HG02798 (cell line): ENCODE data around the gene DYRK3.
"Not testable (repeated sequence)": the region's sequence is repeated elsewhere in the genome, so short reads cannot be mapped to it uniquely, and the experiment has no call there.

Experiments used
- ATAC-seq: cut with Tn5 transposase; IDR thresholded peaks from one replicate; pipeline ENCODE4 v1.9.1; 2021; ENCODE audit warnings: mild to moderate bottlenecking; ENCODE audit not compliant: unreplicated experiment, poor library complexity

DYRK3 gene

DNA sequence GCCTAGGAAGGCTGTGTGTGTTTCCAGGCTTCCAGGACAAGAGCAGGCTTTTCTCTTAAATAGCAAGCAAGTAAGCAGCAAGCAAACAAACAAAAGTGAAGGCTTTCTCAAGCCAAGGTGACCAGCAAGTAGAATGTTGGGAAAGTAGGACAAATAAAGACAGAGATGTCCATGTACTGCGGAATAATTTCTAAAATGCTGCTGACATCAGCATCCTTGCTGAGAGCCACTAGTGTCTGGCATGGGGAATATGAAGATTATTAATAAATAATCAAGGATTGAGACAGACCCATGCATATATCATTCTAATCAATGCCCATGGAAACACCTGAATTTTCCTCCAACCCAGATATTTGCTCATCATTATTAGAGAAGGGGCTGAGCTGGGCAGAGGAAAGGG lies 6.4 kb upstream of the DYRK3 start:
- ATAC-seq = no peak

DNA sequence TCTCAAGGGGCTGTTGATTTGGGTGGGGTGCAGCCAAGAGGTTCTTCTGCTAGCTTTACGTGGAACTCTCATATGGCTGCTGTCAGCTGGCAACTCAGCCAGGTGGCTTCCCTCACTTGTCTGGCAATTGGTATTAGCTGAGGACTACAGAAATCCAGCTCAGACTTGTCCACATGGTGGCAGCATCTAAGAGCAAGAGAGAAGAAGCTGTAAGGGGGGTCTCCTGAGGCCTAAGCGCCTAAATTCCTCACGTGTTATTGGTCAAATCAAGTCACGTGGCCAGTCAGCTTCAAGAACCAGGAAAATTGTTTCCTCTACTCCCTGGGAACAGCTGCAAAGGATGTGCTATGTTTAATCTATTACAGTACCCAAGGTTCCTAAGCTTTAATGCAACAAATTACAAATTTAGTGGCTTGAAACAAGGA lies 4.2 kb upstream of the DYRK3 start:
- no peak for ATAC-seq

DNA sequence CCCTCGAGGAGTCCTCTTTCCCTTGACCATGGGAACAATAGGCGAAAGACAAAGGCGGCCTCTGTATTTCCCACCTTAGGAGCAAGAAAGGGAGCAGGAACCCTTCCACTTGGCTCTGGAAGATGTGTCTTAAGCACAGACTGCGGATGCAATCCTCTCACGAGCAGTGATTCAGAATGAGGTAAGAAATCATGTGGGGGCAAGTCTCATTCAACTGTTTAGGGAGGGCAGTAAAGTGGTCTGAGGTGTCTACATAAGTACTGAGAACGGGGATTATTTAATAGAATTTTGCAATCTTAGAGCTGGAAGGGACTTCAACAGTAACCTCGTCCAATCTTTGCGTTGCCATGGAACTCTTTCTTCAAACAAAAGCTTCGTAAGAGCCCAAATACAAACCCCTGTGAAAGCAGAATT lies 1.6 kb upstream of the DYRK3 start:
- no peak for ATAC-seq

DNA sequence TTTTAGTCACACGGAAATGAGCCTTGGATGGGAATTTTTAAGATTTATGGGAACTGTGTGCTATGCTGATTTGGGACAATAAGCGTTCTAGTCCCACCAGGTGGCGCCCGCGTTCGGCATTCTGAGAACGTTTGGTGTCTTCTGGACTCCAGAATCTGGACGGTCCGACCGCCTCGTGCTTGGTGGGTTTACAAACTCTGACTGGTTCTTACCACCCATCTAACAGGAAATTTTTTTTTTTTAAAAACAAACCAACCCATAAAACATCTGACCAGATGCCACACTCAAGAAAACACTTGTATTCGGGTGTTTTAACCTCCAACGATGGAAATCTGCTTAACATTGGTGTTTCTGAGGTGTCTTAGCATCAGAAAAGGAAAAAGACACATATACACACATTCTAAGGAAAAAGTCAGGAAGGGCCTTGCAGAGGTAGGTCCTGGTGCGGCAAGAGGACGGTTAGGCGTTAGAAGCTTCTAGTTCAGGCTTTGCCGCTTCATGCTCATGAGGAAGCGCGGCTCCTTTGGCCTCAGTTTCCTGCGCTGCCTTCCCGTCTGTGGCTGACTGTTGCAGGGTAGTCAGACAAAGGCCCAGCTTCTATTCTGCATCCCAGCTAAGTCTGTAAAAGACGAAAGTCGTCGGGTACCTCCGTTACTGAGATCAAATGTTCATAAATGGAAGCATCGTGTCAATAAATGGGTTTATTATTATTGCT lies 814 bp upstream of the DYRK3 start:
- no peak for ATAC-seq

DNA sequence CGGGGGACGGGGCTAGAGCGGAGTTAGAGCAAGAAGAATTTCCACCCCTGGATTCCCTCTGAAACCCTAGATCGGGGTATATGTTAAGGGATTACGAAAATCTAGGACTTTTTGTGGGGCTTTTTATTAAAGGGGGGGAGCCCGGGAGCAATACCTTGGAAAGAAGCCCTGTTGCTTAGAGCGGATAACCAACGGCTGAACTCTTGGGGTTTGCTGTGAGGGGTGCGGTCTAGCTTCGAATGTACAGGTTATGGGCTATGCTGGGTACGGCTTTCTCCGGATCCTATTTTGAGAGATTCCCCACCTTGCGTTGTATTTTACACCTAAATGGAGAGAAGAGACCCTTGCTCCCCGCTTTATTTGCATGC lies 626 bp downstream of the DYRK3 start:
- no peak for ATAC-seq

DNA sequence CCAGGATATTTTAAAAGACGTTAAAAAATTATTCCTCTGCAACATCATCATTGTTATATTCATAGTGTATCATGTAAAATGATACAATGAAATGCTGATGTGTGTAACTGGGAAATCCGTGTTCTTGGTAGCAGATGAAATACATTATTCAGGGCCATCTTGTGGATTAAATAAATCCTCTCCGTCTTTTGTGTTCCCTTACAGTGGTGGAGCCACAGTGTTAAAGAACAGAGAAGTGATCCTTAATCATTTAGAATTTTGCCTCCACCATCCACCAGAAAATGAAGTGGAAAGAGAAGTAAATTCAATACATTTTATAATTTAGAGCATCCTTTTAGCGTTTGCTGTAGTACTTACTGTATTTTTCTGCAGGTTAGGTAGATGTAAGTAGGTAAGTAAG lies 1.3 kb downstream of the DYRK3 start:
- no peak for ATAC-seq

DNA sequence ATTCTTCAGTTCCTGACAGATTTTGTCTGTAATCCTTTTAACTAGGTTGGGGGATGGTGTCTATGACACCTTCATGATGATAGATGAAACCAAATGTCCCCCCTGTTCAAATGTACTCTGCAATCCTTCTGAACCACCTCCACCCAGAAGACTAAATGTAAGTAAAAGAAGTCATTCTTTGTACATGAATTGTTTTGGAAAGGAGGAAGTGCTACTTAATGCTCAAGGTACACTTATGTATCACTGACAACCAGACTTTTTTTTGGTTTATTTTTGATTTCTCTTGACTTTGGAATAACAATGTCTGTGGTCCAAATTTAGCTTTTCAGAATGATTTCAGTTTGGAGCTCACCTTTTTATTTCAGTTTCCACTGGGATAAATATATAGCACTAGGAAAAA lies 2.3 kb downstream of the DYRK3 start:
- ATAC-seq = no peak

DNA sequence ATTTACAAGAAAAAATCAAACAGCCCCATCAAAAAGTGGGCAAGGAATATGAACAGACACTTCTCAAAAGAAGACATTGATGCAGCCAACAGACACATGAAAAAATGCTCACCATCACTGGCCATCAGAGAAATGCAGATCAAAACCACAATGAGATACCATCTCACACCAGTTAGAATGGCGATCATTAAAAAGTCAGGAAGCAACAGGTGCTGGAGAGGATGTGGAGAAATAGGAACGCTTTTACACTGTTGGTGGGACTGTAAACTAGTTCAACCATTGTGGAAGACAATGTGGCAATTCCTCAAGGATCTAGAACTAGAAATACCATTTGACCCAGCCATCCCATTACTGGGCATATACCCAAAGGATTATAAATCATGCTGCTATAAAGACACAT lies 6.7 kb downstream of the DYRK3 start:
- ATAC-seq = not testable (repeated sequence)

DNA sequence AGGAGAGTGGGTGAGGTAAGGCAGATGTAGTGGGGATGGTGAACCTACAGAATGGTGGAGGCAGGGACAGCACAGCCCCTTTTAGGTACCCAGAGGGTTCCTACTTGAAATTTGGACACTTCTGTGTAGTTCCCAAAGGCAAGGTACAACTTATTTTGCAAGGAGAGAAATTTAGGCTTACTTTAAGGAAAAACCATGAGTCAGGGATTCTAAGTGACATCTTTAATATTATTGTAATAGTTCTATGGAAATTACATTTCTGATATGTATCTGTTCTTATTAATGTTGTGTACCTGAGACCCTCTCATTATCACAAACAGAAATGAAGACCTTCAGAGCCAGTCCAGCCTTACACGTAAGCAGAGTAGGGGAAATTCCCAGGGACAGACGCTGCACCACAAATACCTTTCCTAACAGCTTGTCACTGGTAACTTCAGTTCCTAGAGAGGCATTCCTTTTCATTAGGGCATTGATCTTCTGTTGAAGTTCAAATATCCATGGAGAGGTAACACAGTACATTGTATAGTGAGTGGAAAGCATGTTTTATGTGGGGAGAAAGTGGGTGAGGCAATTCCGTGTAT lies 7.9 kb downstream of the DYRK3 start:
- ATAC-seq = no peak

DNA sequence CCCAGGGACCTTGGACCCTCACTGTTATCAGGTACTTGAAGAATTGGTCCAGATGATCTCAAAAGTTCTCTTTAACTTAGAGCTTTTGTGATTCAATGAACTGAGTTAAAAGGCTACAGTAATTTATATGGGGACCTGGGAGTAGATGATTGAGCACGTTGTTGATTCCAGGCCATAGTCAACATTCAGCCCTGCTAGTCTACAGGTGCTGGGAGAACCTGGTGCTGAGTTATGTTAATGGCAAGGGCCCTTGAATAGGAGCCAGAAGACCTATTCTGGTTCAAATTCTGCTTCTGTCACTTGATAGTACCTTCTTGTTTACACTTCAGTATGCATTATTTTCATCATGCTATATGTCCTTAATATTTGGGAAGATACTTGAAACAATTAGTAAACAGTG lies 11.2 kb downstream of the DYRK3 start:
- ATAC-seq = no peak

DNA sequence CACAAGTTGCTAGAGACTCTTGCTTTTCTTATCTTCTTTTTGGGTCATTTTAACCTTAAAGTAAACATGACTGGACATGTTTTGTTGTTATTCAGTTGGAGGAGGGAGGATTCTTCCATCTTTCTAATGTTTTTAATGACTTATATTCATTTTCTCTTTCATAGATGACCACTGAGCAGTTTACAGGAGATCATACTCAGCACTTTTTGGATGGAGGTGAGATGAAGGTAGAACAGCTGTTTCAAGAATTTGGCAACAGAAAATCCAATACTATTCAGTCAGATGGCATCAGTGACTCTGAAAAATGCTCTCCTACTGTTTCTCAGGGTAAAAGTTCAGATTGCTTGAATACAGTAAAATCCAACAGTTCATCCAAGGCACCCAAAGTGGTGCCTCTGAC lies 11.9 kb downstream of the DYRK3 start:
- no peak for ATAC-seq

DNA sequence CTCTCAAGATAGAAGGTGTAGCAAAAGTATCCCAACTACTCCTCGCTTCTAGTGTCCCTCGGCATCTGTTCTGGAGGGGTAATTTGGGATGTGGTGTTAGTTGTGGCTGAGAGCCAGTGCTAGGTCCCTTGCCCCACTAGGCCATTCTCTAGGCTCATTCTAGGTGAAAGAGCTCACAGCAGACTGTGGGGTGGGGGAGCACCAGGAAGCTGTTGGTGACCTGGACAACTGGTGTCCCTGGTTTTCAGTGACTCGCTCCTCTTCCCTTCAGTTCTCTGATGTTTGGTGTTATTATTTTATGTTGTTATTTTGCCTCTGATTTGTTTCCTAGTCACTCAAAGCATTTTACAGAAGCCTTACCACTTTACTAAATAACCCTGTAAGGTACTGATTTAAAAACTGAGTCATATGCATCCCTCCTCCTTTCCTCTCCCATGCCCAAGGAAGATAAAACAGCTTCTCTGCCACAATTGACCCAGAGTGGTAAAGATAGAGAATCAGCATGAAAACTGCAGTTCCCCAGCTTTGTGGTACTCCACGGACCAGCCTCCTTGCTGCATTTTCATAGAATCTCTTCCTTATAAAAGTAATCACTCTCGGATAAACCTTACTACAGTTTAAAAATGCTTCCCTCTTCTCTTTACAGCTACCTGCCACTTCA lies 14.1 kb downstream of the DYRK3 start:
- no peak for ATAC-seq

DNA sequence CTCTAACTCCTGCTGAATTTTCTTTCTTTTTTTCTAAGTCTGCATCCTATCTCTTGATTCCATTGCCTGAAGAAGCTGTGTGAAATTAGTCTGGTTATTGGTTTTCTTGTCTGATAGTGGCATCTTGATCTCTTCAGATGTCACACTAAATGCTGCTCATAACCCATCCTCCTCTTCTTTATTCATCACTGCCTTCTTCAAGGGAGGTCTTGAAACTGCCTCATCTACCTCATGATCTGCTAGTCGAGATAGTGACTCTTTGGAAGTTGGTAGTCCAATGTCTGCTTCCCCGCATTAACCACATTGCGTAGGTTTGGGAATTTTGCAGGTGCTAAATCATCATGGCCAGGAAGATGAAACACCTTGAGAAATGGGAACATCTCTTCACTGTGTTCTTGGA lies 15.7 kb downstream of the DYRK3 start:
- no peak for ATAC-seq

DNA sequence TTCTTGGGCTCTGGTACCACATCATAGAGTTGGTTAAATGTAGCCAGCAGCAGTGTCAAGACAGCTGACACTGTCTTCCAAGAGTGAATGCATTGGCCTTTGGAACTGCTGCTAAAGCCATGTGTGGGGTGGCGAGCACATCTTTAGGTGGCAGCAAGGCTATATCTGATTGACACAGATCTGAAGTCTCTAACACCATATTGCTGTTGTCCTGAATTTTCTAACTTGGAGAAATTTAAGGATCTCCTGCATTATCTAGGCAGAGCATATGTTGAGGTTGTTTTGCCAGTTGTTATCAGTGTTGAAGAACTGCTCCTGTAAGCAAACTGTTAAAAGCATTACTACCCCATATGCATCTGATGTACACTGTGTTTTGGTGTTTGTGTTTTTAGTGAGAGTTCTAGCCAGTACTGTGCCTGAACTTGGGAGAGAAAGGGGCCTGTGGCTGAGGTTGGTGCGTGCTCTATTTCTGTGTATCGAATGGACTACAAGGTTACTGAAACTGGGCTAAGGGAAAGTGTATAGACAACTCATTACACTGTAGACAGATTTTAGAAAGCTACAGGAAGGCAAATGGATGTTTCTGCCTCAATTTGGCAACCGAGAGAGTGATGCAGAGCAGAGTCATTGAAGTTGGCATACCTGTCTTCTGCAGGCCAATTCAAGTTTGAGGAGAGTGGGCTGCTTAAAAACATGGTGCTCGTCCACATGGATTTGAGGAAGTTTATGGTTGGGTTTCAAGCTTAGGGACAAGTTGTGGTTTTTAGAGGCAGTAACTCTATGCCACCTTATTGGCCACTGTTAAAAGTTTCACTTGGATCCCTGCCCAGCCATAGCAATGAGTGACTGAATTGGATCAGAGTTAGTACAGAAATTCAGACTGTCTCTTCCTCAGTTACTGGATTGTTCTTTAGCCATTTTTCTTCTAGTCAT lies 16.9 kb downstream of the DYRK3 start:
- no peak for ATAC-seq

DNA sequence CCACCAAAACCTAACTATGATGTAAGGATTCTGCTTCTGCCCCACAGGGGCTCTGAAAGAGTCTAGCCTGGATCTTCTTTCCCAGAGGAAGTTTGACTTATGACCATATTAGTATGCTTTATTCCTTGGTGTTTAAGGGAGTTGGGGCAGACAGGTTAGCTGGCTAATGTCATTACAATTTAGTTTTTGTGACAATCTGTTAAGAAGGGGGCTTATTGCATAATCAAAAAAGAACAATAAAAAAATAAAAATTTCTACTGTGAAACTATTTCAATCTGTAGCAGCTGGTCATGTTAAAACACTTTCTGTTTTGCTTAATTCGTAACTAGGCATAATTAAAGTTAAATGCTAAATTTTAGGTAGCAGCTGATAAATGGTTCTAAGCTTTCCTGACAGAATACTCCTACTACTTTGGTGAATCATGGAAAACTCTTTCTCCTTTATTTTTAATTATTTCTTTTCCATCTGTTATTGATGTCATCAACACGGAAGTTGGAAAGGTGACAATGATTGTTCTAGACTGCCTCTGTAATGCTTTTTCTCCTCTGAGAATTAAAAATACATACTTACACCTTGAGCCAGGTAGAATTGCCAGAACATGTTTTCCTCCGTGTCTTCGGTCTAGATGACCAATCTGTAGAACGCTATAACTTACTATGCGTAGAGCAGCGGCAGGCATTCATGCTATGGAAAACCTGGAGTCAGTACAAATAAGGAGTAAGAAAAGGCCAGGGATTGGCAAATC lies 18.6 kb downstream of the DYRK3 start:
- ATAC-seq = no peak

DNA sequence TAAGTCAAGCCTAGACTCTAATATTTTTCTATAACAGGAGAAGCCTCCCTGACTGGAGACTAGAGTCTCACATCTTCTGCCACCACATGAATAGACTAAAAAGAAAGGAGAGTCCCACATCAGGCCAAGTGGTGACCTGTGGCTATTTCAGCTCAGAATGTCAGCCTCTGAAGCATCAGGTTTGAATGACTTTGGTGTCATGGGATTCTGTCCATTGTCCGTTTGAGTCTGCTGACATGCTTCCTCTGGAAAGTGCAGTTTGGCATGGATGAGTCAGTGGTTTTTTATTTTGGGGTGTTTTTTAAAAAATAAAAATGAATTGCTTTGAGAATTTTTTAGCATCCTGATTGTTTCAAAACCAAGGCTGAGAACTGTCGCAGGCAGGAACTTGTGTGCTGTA lies 19.5 kb downstream of the DYRK3 start:
- no peak for ATAC-seq

DNA sequence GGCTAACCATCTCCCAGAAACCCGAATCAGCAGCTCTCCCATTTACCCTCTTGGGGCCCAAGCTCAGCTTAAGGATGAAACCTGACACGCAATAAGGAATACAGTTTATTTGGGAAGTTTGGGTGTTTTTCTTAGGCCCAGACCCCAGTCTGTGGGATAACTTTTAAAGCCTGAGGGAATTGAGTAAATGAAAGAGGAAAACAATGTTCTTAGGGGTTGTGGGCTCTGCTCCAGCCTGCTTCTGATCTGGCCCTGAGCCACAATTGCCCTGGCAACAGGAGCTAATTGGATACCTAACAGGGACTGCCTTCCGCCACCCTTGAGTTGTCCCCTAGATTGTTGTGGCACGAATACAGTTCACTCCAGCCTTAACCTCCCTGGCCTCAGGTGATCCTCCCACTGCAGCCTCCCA lies 20.1 kb downstream of the DYRK3 start:
- ATAC-seq = no peak

DNA sequence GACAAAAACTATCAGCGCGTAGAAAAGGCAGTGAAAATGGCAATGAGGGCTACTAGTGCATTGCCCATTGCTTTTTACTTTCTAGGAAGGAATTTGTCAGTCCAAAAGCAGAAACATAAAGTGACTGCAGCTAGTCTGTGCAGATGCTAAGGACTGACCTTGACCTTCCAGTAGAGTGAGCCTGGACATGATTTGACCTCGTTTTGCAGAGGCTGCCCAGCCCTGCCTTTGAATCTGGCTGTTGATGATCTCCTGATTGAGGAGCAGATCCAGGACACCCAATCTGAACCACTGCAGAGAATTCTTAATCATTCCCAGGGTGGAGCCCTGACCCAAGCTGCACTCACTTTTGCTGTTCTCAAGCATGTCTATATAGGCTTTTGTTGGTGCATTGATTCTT lies 21.6 kb downstream of the DYRK3 start:
- no peak for ATAC-seq

DNA sequence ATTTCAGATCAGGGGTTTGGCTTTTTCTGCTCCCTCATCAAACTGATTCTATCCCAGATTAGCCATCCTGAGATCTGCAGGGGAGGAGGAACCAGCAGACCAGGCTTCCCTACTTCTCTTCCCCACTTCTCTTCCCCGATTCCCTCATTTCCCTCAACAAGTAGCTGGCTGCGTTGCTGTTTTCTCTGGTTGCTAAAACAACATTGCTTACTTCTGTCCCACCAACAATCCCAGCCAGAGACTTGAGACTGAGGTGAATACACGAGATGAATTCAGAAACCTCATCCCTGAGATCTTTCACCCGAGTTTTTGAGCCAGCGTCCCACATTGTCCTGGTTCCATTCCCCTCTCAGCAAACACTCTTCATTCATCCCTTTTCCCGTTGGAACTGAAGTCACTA lies 22.4 kb downstream of the DYRK3 start:
- no peak for ATAC-seq

DNA sequence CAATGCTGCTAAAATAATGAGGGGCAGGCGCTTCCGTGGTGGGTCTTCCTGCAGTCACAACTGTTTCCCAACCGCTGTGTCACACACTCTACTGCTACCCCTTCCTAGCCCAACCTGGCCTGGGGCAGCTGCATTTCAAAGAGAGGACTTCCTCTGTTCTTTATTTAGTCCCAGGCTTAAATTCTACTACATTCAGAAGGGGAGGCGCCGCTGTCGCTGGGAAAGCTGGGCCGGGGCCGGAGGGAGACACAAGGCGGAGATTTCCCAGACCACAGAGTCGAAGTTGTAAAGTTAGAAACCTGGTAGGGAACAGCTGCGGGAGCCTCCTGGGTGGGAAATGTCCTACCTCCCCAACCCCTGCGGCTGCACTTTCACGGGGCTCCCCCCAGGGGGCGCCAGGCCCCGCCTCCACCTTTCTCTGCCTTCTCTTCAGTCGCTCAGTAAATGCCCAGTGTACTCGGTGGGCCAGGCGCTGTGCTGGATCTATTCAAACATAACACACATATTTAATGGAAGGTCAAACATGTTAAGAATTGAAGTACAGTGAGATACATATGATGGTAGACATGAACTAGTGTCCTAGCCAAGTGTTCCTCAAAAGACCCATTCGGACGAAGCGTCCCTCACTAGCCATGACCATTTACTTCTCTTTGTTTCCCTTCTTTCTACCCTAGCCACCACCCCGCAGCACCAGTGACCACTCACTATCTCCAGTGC lies 23.1 kb downstream of the DYRK3 start:
- ATAC-seq = no peak
